ENCODE data around the gene SPRR1A. TPM values are rescaled to one million over a fixed set of nuclear protein-coding genes. Genes with fewer than 3 reads are reported as not detected.

The SPRR1A gene
- total and polyA plus RNA-seq, 2 of the 4 experiments (the other 2 are of a cell fraction): not detected

- no peaks in the 10 kb centered on the region for H3K4me1 ChIP-seq (ENCODE audit: control insufficient read depth, insufficient read depth, low read length)
- no peaks in the 10 kb centered on the region for H3K27me3 ChIP-seq (ENCODE audit: control insufficient read depth, insufficient read depth, low read length)
- H3K18ac ChIP-seq (ENCODE audit: low read depth, low read length): no peak overlapping the region
- H4K8ac ChIP-seq (ENCODE audit: low read depth in 2 of 2, low read length in 2 of 2): no peak overlapping the region
- no peak overlapping the region for H4K5ac ChIP-seq (ENCODE audit: low read depth, low read length)
- no peak overlapping the region for H2AK5ac ChIP-seq (ENCODE audit: low read depth, low read length)
- intact Hi-C loops (cut with micrococcal nuclease) (no loop called here), in situ Hi-C loops (cut with MboI; ENCODE audit: low sequenced_read_pairs) (no loop called here), dilution Hi-C loops (cut with HindIII; ENCODE audit: low sequenced_read_pairs, unreplicated experiment) (no loop called here)
- H3K23ac ChIP-seq (ENCODE audit: low read depth, low read length): no peak overlapping the region
- no peak overlapping the region for H2BK120ac ChIP-seq (ENCODE audit: low read depth, low read length)
- H3K4ac ChIP-seq (ENCODE audit: low read depth, low read length): no peak overlapping the region
- POLR2A ChIA-PET (ENCODE audit: unreplicated experiment): no interaction called here
- no peak overlapping the region for H2AFZ ChIP-seq (replicated peaks; ENCODE audit: low read length, poor library complexity)
- no peak overlapping the region for H2BK20ac ChIP-seq (ENCODE audit: low read depth, low read length)
- H3K4me3 ChIP-seq (ENCODE audit: insufficient read depth, low read depth, low read length): no peak overlapping the region
- no peaks in the 10 kb centered on the region for H3K79me1 ChIP-seq (ENCODE audit: low read depth in 1 of 2, low read length in 2 of 2)
- no peak overlapping the region for H2AK9ac ChIP-seq (replicated peaks; ENCODE audit: low read depth, low read length, poor library complexity)
- TF ChIP-seq BHLHE40 (IDR thresholded peaks at IDR 0.05; ENCODE audit: low read depth, low read length): no peak
- no peaks in the 10 kb centered on the region for H3K36me3 ChIP-seq (ENCODE audit: control insufficient read depth, insufficient read depth, low read length)
- no peak overlapping the region for H3K9ac ChIP-seq (ENCODE audit: low read depth, low read length)
- H3K9me1 ChIP-seq (ENCODE audit: insufficient read depth, low read length): no peaks in the 10 kb centered on the region
- CTCF ChIA-PET: no interaction called here
- no peaks in the 10 kb centered on the region for H3K9me3 ChIP-seq (ENCODE audit: control insufficient read depth, insufficient read depth, low read length)
- H3K14ac ChIP-seq (replicated peaks; ENCODE audit: low read depth, low read length): no peak overlapping the region
- no peak for ATAC-seq (ENCODE audit: low read depth)
- no peak overlapping the region for H3K4me2 ChIP-seq (ENCODE audit: low read depth, low read length)
- no peak overlapping the region for H2BK5ac ChIP-seq (ENCODE audit: low read depth, low read length, poor library complexity, severe bottlenecking)
- no peak overlapping the region for H3K56ac ChIP-seq (ENCODE audit: extremely low read depth, insufficient read depth, low read length)
- no peaks in the 10 kb centered on the region for H4K20me1 ChIP-seq (ENCODE audit: insufficient read depth, low read length)
- WGBS, 2 experiments (ENCODE audit: extremely low coverage in 2 of 2, insufficient read length in 1 of 2): no CpG with 5 or more reads among the region's 6 CpGs
- DNase-seq: no peak
- BruUV-seq (replicated peaks): no TSS peak
- no peak overlapping the region for H4K91ac ChIP-seq (ENCODE audit: insufficient read depth, low read depth, low read length)
- no peak overlapping the region for H2BK15ac ChIP-seq (ENCODE audit: low read depth, low read length)
- H3K27ac ChIP-seq (ENCODE audit: insufficient read depth, low read length): no peak overlapping the region
These were observed 29.4 kb upstream of the SPRR1A start for GRCh38 chr1:152954436-152954835.
